Neural crest cell (in vitro differentiated cells): ENCODE results near the gene DAPK1. TPM values are rescaled to one million over a fixed set of nuclear protein-coding genes. Genes with fewer than 3 reads are reported as not detected.

Experiments
- DNase-seq: peaks from one replicate; pipeline ENCODE4 v3.0.0; 2021; ENCODE audit warnings: low read depth, mixed read lengths, low spot score
- H3K27ac Mint-ChIP-seq: one replicate; pipeline ENCODE4 v1.8.0; 2021; ENCODE audit warnings: mild to moderate bottlenecking, mixed read lengths; ENCODE audit not compliant: unreplicated experiment
- H3K27me3 Mint-ChIP-seq: 2 replicates; pipeline ENCODE4 v1.8.0; 2021; ENCODE audit warnings: low read depth, mild to moderate bottlenecking, mixed read lengths
- H3K36me3 Mint-ChIP-seq: 2 replicates; pipeline ENCODE4 v1.8.0; 2021; ENCODE audit warnings: low read depth, mild to moderate bottlenecking, mixed read lengths
- H3K4me1 Mint-ChIP-seq: 2 replicates; pipeline ENCODE4 v1.8.0; 2021; ENCODE audit warnings: mixed read lengths
- H3K4me3 Mint-ChIP-seq: one replicate; pipeline ENCODE4 v1.8.0; 2021; ENCODE audit warnings: mild to moderate bottlenecking, mixed read lengths
- H3K9me3 Mint-ChIP-seq: 2 replicates; pipeline ENCODE4 v1.8.0; 2021; ENCODE audit warnings: mixed read lengths
- CTCF ChIP-seq: fragments of 200-600 bp; sonication (generic); conservative IDR thresholded peaks from 2 replicates; pipeline ENCODE4 v1.5.0; 2021; ENCODE audit warnings: antibody characterized with exemption, mild to moderate bottlenecking
- total RNA-seq: library from RNA; stranded (reverse); gene quantifications from 2 replicates; pipeline ENCODE4 v1.2.1, GENCODE V29; 2021

DAPK1 gene
- total RNA-seq, 1 donor from 2014 or later: 62.7 TPM

- H3K27me3 Mint-ChIP-seq: no peaks in the 10 kb centered on the region
Observed at GRCh38 chr9:87667164-87667738, 169.6 kb downstream of the DAPK1 start.

DNA sequence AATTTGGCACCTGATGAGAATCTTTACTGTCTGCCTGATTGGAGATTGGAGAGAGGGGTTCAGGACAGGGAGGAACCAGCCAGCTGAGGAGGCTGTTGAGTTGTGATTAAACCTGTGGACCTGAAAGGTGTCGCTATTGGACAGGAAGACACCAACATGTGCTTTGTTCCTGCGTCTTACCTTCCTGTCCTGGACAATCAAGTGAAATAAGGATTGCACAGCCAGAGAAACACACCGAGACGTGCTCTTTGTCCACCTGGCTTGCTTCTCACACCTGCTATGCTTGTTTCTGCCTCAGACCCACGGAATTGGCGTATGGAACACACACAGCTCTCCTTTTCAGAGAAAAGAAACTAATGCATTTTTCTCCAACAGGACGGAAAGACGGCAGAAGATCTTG, 170.6 kb downstream of the DAPK1 start:
- no peak overlapping the region for H3K4me3 Mint-ChIP-seq
- H3K36me3 Mint-ChIP-seq: peaks cover 39% of the 10 kb centered on the region
- no peaks in the 10 kb centered on the region for H3K27me3 Mint-ChIP-seq
- H3K27ac Mint-ChIP-seq: no peak overlapping the region
- H3K9me3 Mint-ChIP-seq: peaks cover 2% of the 10 kb centered on the region
- TF ChIP-seq CTCF: no peak
- H3K4me1 Mint-ChIP-seq: no peaks in the 10 kb centered on the region
- no peak for DNase-seq

More at GRCh38 chr9:87667164-87667738, 169.6 kb downstream of the DAPK1 start:
- no peak overlapping the region for H3K27ac Mint-ChIP-seq
- DNase-seq: no peak
- TF ChIP-seq CTCF: peak; percentile 59
- H3K4me3 Mint-ChIP-seq: no peak overlapping the region
- H3K36me3 Mint-ChIP-seq: peaks cover 39% of the 10 kb centered on the region
- peaks cover 2% of the 10 kb centered on the region for H3K9me3 Mint-ChIP-seq
- peaks cover 4% of the 10 kb centered on the region for H3K4me1 Mint-ChIP-seq

DNA sequence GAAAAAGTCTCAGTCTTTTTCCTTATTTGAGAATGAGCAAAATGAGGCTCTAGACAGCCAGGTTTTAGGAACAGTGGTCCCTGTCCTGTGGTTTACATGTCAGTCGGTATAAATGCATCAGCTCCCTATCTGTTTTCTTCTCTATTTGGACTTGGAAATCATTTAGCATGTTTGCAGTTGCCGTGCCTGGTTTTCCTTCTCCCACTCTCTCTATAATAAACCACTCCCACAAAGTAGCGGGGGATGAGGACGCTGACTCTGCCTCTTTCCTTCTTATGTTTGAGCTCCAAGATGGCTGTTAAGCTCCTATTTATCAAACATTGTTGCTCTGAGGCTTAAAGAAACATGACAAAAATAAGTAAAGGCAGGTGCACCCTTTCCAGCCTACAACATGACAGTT, 171.1 kb downstream of the DAPK1 start:
- Mint-ChIP-seq H3K27ac (no peak overlapping the region), H3K9me3 (peaks cover 2% of the 10 kb centered on the region), H3K4me1 (no peaks in the 10 kb centered on the region), H3K27me3 (no peaks in the 10 kb centered on the region), H3K4me3 (no peak overlapping the region), H3K36me3 (peaks cover 42% of the 10 kb centered on the region)
- no peak for TF ChIP-seq CTCF
- no peak for DNase-seq

- DNase-seq: no peak
- H3K36me3 Mint-ChIP-seq: peaks cover 30% of the 10 kb centered on the region
- H3K4me1 Mint-ChIP-seq: no peaks in the 10 kb centered on the region
- H3K9me3 Mint-ChIP-seq: peaks cover 2% of the 10 kb centered on the region
- no peaks in the 10 kb centered on the region for H3K27me3 Mint-ChIP-seq
- H3K27ac Mint-ChIP-seq: no peak overlapping the region
- no peak for TF ChIP-seq CTCF
- no peak overlapping the region for H3K4me3 Mint-ChIP-seq
Observed at GRCh38 chr9:87670572-87671264, 173.1 kb downstream of the DAPK1 start.

- no peaks in the 10 kb centered on the region for H3K27me3 Mint-ChIP-seq
- no peak for DNase-seq
- H3K9me3 Mint-ChIP-seq: peaks cover 2% of the 10 kb centered on the region
- no peaks in the 10 kb centered on the region for H3K4me1 Mint-ChIP-seq
- TF ChIP-seq CTCF: no peak
- no peak overlapping the region for H3K27ac Mint-ChIP-seq
- H3K4me3 Mint-ChIP-seq: no peak overlapping the region
- H3K36me3 Mint-ChIP-seq: peaks cover 27% of the 10 kb centered on the region
Observed at GRCh38 chr9:87671478-87671877, 173.8 kb downstream of the DAPK1 start.
